CD4-positive, alpha-beta T cell treated with Interferon alpha-2 for 1 hour (primary cell): ENCODE data around the gene ZEB2.

Source experiments
- DNase-seq, 2 donors: peaks; one replicate each; pipeline ENCODE4 v3.0.0-alpha.2; 2020 to 2022

The ZEB2 gene

DNA sequence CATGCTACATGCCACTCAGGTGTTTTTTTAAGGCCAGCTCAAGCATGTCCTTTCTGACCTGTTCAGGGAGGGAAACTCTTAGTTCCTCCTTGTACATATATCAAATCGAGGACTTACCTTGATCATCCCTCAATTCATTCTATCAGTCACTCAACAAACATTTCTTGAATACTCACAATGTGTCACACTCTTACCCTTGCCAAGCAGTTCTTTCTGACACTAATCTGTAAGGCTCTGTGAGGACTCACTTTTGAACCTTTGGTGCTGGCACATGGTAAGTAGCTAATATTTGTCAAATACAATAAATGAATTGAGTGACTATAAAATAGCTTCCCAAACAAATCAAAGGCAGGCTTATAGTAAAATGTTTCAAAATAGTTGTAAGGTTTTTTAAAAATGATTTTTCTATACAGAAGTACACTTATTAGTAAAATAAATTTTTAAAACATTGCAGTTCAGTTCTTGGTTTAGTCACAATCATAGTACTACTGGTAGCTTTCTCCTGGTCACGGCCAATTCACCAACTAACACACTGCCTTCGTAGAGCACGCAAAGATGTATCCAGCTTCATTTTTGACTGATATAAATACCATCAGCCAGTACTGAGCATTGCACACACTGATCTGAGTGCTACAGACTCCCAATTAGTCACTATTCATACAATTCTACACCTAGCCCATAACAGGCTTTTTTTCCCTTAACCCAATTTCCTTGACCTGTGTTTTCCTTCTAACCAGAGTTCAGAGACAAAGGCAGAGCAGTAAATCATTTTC, 50.9 kb downstream of the ZEB2 start:
- no peak for DNase-seq

- no peak for DNase-seq
These were observed 52.3 kb downstream of the ZEB2 start for GRCh38 chr2:144467502-144468137.

- no peak for DNase-seq
These were observed 53.3 kb downstream of the ZEB2 start for GRCh38 chr2:144466637-144467036.

DNA sequence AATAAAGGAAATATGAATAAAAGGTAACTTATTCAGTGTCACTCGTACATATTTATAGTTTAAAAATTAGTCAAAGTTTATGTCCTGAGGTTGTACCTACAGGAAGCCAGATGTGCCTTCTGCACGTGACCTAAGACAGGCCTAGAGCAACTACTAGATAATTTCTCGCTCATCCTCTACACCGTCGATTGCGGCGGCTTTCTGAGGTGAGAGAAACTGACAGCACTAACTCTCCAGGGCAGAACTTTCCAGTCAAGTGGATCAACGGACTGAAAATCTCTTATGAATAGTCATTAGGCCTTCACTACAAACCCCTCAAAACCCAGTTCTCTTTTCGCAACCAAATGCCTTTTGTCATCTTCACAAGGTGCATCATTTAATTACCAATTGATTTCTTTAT, 54.2 kb downstream of the ZEB2 start:
- peak in 1 of 2 donors; percentile 28 for DNase-seq

DNA sequence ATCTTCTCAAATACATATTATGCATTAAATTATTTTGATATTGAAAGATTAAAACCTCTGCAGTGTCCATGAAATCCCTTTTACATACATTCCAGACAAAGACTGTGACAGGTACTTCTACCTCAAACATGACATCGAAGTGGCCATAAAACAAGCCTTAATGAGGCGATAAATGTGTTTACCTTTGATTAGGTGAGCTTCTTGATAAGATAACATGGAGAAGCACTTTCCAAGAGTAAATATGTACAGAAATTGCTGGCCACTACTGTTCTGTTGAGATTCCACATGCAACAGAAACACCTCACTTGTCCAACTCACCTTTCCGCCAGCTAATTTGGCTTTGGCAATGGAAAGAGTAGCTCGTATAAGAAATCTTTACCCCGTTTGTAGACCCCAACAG, 55.2 kb downstream of the ZEB2 start:
- DNase-seq, result no peak

GRCh38 chr2:144463266-144463665, 56.7 kb downstream of the ZEB2 start:
- DNase-seq, result no peak

DNA sequence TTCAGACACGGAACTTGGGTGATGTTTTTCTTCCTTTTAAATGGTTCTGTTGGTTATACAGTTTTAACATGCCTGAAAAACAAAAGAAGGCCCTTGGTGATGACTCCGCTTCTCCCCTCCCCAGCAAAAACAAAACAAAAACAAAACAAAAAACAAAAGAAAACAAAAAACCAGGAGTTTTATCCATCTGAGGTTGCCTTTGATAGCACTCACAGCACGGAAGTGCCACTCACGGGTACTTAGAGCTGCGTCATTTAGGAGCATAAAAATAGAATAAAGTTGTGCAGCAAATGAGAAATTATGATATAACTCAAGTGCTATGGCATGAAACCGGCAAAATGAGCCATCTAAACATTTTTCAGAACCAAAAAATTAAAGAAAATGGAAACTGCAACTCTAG, 57.7 kb downstream of the ZEB2 start:
- DNase-seq, result peak in 1 of 2 donors; percentile 25

- no peak for DNase-seq
These were observed 58.6 kb downstream of the ZEB2 start for GRCh38 chr2:144461308-144461766.

- no peak for DNase-seq
These were observed 59.1 kb downstream of the ZEB2 start for GRCh38 chr2:144460727-144461307.

GRCh38 chr2:144459937-144460336, 60.0 kb downstream of the ZEB2 start:
- peak; percentile 70 to 81 for DNase-seq

DNA sequence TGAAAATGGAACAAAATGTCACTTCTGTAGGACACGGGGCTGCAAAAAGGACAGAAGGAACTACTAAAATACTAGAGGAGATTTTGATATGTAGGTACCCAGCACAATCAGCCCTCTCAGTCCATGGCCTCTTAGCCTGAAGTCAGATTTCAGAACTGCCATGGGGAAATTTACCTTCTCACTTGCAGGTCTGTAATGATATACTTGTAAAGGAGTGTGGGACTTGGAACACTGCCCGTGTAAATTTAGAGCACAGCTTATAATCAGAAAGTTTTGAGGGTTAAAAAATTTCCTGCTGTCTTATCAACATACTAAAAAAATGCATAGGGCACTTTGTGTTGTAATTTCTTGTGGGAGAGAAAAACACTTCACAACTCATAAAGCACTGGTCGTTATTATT, 60.6 kb downstream of the ZEB2 start:
- no peak for DNase-seq

- no peak for DNase-seq
These were observed 61.4 kb downstream of the ZEB2 start for GRCh38 chr2:144458541-144458940.

DNA sequence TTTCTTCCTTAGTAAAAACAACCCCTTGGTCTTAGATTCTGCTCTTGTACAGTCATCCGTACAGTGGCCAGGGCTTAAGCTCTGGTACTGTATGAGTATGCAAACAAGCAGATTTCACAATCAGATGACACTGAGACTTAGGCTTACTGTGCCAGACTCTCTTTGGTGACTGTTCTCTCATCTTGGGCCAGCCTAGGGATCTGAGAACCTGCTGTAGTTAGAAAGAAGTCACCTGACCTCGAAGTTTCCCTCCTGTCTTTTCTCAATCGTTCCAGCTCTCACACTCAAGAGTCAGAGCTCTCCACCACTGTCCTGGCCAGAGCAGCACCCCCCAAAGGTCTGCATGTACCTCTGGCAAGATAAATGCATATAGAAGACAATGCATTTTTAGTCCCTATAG, 63.2 kb downstream of the ZEB2 start:
- DNase-seq, result peak; percentile 64

- no peak for DNase-seq
These were observed 63.9 kb downstream of the ZEB2 start for GRCh38 chr2:144455987-144456386.

DNA sequence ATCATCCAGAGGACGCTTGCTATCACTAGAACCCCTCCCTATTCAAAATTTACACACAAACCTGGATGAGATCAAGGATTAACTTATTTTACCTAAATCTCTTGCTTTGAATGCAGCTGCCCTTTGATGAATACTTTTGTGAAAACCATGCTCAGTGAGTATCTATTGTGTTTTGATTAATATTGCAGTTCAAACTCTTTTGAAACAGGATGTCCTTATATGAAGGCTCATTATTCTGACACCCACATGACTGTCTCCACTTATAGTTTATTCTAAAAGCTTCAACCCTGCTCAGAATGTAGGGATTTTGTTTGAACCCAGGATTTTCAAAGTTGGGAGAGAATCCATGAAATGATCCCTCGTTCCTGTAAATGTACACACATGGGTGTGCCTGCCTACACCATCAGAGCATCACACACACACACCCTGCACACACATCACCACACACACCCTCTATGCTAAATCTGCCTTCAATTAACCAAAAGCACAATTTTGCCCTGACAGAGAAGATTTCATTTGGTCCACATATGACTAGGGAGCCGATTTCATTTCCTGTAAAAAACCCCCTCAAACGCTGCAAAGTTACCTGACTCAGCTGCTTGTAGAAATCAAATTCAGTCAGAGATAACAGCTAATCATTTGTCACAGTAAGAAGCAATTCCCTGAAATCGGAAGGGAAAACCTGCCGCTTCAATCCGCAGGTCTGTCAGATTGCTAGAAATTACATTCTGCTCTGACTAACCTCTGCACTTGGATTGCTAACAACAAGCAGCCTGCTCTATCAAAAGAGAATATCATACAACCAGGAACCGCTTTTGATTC, 65.2 kb downstream of the ZEB2 start:
- peak in 1 of 2 donors; percentile 60 for DNase-seq

- DNase-seq, result no peak
These were observed 66.3 kb downstream of the ZEB2 start for GRCh38 chr2:144453486-144454158.

DNA sequence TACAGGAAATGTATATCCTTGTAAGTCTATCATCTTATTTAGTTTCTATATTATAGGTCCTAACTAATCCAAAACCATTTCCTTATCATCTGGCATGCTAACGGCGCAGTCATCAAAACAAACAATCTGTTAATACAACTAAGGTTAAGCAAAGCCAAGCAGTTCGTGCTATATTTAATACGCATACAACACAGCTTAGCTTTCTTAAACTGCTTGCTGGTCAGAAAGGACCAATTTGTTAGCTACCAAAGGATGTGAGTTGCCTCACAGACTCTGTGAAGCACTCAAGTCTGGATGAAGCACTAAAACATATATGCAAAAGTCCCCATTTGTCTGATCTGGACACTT, 67.0 kb downstream of the ZEB2 start:
- no peak for DNase-seq

- DNase-seq, result peak in 1 of 2 donors; percentile 29
These were observed 67.5 kb downstream of the ZEB2 start for GRCh38 chr2:144452169-144452988.

- no peak for DNase-seq
These were observed 68.5 kb downstream of the ZEB2 start for GRCh38 chr2:144451443-144451842.

DNA sequence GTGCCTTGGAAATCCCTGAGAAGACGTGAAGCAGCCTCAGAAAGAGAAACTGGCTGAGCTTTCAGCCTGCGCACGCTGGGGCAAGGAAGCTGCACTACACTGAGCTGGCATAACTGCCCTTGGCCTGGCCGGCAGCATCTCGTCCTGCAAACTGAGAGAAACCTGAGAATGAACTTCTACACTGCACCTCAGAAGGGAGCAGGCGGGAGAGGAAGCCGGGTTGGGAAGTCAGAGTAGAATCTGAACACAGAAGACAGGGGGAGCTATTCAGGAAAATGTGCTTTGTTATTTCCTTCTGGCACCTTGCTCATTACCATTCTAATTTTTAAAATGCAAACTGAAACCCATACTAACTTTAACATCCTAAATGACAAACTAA, 70.9 kb downstream of the ZEB2 start:
- DNase-seq, result peak in 1 of 2 donors; percentile 18

DNA sequence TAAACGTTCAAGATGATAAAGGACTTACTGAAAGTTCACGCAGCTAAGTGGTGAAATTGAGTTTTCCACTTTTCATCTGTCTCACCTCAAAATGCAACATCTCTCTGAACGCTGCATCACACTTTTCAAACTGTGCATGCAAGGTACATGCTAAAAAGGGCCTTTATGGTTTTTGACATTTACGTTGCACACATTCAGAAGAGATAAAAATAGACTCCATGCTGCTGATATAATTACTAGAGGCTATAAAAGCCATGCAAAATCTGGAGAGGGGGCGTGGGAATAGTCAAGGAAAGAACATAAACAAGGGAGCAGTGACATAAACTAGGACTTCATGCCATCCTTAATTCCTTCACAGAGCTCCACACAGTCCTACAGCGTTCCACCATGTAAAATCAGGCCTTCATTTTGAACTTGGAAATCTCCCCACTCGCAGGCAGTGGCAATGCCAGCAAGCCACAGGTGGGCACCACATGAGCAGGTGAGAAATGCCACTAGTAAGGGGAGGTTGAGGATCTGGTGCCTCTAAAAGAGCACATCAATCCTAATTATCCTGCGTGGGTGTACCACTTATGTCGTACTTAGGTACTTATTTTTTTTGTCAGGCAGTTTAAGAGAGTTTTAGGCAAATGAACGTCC, 71.4 kb downstream of the ZEB2 start:
- DNase-seq, result no peak
